ENCODE measurements around the gene ZNF511. TPM values are rescaled to one million over a fixed set of nuclear protein-coding genes. Genes with fewer than 3 reads are reported as not detected.

ZNF511 gene
- total RNA-seq, 1 experiment from 2014 or later, result 89.4 TPM

- no peak overlapping the region for H3T11ph ChIP-seq (ENCODE audit: low read length)
- no peak overlapping the region for H3K18ac ChIP-seq (ENCODE audit: insufficient read length, low read depth, low read length)
- no peak overlapping the region for H3K23ac ChIP-seq (ENCODE audit: insufficient read length, low read depth, low read length)
- H2BK120ac ChIP-seq (ENCODE audit: low read depth, low read length, poor library complexity, severe bottlenecking), result no peak overlapping the region
- no peak overlapping the region for H3K14ac ChIP-seq (ENCODE audit: insufficient read depth, low read length)
- no peak overlapping the region for H2BK20ac ChIP-seq (ENCODE audit: low read depth, low read length, poor library complexity, severe bottlenecking)
- H3K56ac ChIP-seq (ENCODE audit: insufficient read length, low read depth, low read length), result no peak overlapping the region
- Mint-ChIP-seq H3K4me3 (no peak overlapping the region), H3K4me1 (peaks cover 14 to 28% of the 10 kb centered on the region in 2 experiments), H3K27me3 (ENCODE audit: low read depth) (peaks cover 79% of the 10 kb centered on the region), H3K27ac (no peak overlapping the region), H3K9me3 (peaks cover 7 to 9% of the 10 kb centered on the region in 2 experiments; a peak in 2 of 5 replicates), H3K36me3 (ENCODE audit: insufficient read depth in 1 of 3, low read depth in 3 of 3) (no peaks in the 10 kb centered on the region; a peak in 1 of 7 replicates)
- no peaks in the 10 kb centered on the region for H3K79me2 ChIP-seq (ENCODE audit: insufficient read depth, low read length)
- no peak for DNase-seq
- H2BK15ac ChIP-seq (ENCODE audit: low read depth, low read length), result no peak overlapping the region
- no peaks in the 10 kb centered on the region; the same call in 1 of the 2 replicates for H3K4me1 ChIP-seq (ENCODE audit: insufficient read depth, low read length)
- H4K91ac ChIP-seq (ENCODE audit: insufficient read length, low read depth, low read length), result no peak overlapping the region
- H4K20me1 ChIP-seq (ENCODE audit: control insufficient read depth, insufficient read depth, insufficient read length), result no peaks in the 10 kb centered on the region
- no peak overlapping the region for H3K9ac ChIP-seq (ENCODE audit: extremely low read depth, insufficient read length, low read length)
- H2AFZ ChIP-seq (ENCODE audit: low read length), result no peak overlapping the region
- WGBS (ENCODE audit: extremely low coverage, insufficient read length, low lambda C conversion rate), result no CpG with 5 or more reads among the region's 12 CpGs
- no peak overlapping the region for H2AK5ac ChIP-seq (ENCODE audit: insufficient read length, low read length)
- no peak overlapping the region for H3K27ac ChIP-seq (ENCODE audit: insufficient read length, low read depth, low read length)
- no peak overlapping the region for H4K8ac ChIP-seq (replicated peaks; ENCODE audit: insufficient read length, low read depth, low read length)
- peaks cover 20% of the 10 kb centered on the region; the same call in 1 of the 2 replicates for H3K27me3 ChIP-seq (ENCODE audit: insufficient read depth, low read length)
- H3K79me1 ChIP-seq (ENCODE audit: insufficient read depth, low read depth, low read length, poor library complexity, severe bottlenecking), result no peaks in the 10 kb centered on the region
- H4K5ac ChIP-seq (ENCODE audit: insufficient read length, low read depth, low read length), result no peak overlapping the region
- H3K9me3 ChIP-seq (ENCODE audit: control insufficient read depth, low read depth, low read length), result no peaks in the 10 kb centered on the region
- H3K23me2 ChIP-seq (ENCODE audit: insufficient read length, low read depth, low read length, poor library complexity, severe bottlenecking), result peaks cover 19% of the 10 kb centered on the region
- TF ChIP-seq, protein P1, sequence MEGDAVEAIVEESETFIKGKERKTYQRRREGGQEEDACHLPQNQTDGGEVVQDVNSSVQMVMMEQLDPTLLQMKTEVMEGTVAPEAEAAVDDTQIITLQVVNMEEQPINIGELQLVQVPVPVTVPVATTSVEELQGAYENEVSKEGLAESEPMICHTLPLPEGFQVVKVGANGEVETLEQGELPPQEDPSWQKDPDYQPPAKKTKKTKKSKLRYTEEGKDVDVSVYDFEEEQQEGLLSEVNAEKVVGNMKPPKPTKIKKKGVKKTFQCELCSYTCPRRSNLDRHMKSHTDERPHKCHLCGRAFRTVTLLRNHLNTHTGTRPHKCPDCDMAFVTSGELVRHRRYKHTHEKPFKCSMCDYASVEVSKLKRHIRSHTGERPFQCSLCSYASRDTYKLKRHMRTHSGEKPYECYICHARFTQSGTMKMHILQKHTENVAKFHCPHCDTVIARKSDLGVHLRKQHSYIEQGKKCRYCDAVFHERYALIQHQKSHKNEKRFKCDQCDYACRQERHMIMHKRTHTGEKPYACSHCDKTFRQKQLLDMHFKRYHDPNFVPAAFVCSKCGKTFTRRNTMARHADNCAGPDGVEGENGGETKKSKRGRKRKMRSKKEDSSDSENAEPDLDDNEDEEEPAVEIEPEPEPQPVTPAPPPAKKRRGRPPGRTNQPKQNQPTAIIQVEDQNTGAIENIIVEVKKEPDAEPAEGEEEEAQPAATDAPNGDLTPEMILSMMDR (conservative IDR thresholded peaks at IDR 0.05), result no peak; the same call in 2 of the 3 replicates
- no peak overlapping the region for H3K4ac ChIP-seq (ENCODE audit: low read depth, low read length)
- no peak overlapping the region for H2BK12ac ChIP-seq (ENCODE audit: insufficient read length, low read depth, low read length)
- no peak overlapping the region for H2BK5ac ChIP-seq (ENCODE audit: insufficient read length, low read length)
- no peak overlapping the region for H3K4me2 ChIP-seq (ENCODE audit: insufficient read depth, insufficient read length, low read length)
These were observed 19.1 kb downstream of the ZNF511 start for GRCh38 chr10:133327651-133328357.
